ENCODE results near the gene TBC1D9. TPM values are rescaled to one million over a fixed set of nuclear protein-coding genes. Genes with fewer than 3 reads are reported as not detected.

TBC1D9 gene
- total RNA-seq, 2 experiments from 2014 or later: not detected

DNA sequence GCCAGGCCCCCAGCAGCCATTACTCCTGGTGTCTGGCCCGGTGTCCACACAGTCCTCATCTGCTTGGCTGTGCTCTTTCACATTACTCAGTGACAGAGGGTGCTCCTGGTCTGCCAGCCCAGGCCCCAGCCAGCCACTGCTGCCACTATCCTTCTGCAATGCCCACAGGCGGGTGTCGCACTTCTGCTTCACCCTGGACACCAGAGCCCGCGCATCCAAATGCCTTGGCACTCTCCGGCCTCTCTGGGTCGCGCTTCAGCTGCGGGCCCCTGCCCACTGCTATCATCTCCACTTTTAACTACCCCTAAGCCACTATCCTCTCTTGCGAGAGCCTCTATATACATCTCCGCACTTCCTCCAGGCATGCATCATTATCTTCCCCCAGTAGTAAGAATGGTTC lies 111.0 kb downstream of the TBC1D9 start:
- Mint-ChIP-seq H3K27ac (no peak overlapping the region), H3K27me3 (ENCODE audit: low read depth) (peaks cover 2% of the 10 kb centered on the region), H3K9me3 (ENCODE audit: insufficient read depth) (no peaks in the 10 kb centered on the region), H3K36me3 (ENCODE audit: low read depth) (no peaks in the 10 kb centered on the region), H3K4me3 (no peak overlapping the region), H3K4me1 (ENCODE audit: low read depth) (peaks cover 2% of the 10 kb centered on the region)
- DNase-seq (no peak), ATAC-seq (no peak)
- ChIA-PET POLR2A (no interaction called here), CTCF (no interaction called here)

DNA sequence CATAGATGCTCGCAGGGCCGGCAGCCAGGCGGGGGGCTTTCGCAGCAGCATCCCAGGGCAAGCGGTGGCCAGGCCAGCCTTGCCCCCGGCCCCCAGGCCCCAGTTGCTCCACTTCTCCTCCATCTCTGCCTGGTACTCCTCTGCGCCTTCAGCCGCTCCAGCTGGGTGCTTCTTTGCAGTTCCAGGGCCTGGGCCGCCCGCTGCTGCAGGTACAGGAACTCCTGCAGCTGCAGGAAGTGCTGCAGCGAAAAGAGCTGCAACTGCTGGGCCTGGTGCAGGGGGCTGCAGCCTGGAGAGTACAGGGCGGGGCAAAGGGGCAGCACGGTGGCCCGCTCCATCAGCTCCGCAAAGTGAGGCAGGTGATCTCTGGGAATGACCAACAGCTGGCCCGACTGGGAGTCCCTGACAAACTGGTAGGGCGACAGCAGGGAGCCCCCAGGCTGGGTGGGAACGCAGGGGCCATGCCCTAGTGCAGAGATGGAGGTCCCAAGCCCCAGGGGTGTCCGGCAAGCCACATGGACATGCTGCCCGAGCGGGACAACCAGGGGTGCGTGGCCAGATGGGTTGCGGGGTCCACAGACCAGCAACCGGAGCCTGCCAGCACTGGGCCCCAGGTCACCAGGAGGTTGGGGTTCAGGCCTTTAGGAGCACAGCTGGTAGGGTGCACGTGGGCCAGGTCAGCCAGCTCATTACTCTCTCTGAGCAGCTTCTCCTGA lies 111.6 kb downstream of the TBC1D9 start:
- ATAC-seq: no peak
- no peak for DNase-seq
- Mint-ChIP-seq H3K9me3 (ENCODE audit: insufficient read depth) (no peaks in the 10 kb centered on the region), H3K36me3 (ENCODE audit: low read depth) (no peaks in the 10 kb centered on the region), H3K4me1 (ENCODE audit: low read depth) (peaks cover 2% of the 10 kb centered on the region), H3K27me3 (ENCODE audit: low read depth) (peaks cover 5% of the 10 kb centered on the region), H3K4me3 (no peak overlapping the region), H3K27ac (no peak overlapping the region)
- ChIA-PET POLR2A (no interaction called here), CTCF (no interaction called here)

DNA sequence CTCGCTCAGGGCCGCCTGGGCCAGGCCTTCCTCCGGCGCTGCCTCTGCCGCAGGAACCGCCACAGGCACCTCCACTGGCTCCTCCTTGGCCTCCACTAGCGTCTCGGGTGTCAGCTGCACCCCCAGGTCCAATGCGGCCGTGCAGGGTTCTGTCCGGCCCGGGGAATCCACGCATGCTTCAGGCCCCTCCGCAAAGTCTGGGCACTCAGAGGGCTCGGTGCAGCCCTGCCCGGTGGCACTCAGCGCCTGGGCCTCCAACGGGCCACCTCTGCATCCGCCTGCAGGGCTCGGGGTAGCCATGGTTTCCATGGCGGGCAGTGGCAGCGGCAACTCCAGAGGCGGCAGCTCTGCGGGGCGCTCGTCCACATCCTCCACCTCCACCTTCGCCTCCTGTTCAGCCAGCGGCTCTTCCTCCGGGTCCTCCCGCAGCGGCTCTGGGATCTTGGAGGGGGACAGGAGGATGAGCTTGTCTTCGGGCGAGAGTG lies 112.6 kb downstream of the TBC1D9 start:
- ChIA-PET POLR2A (no interaction called here), CTCF (no interaction called here)
- no peak for DNase-seq
- Mint-ChIP-seq H3K27ac (no peak overlapping the region), H3K36me3 (ENCODE audit: low read depth) (no peaks in the 10 kb centered on the region), H3K27me3 (ENCODE audit: low read depth) (peaks cover 9% of the 10 kb centered on the region), H3K4me1 (ENCODE audit: low read depth) (peaks cover 2% of the 10 kb centered on the region), H3K9me3 (ENCODE audit: insufficient read depth) (no peaks in the 10 kb centered on the region), H3K4me3 (no peak overlapping the region)
- no peak for ATAC-seq

DNA sequence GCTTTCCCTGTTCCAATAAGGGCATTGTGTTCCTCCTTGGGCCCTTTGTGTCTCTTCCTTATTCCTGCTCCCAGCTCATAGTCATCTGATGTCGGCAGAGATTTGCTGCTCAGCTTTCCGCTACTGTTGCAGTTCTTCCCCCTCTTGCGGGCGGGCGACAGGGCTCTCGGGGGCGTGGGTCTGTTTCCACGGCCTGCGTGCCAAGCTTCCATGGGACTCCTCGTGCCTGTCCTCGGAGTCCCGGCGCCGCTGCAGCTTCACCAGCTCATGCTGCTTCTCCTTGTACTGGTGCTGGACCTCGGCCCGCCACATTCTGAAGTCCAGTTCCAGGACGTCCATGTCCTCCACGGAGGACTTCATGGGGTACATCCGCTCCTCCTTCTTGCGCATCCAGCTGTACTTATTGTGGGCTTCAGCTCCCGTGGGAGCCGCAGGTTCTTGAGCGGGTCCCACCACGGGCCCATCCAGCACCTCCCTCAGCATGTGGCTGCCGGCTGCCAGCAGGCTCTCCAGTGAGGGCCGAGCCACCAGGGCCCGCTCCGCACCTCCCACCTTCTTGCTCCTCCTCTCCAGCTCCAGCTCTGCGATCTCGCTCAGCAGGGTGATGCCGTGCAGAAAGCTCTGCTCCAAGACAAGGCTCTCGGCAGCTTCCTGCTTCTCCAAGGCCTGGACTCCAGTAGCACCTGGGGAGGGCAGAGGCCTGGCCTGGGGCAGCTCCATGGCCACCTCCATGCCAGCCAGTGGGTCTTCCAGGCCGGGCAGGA lies 113.3 kb downstream of the TBC1D9 start:
- no peak overlapping the region for H3K4me3 Mint-ChIP-seq
- POLR2A ChIA-PET: no interaction called here
- ATAC-seq (no peak), DNase-seq (no peak)
- H3K4me1 Mint-ChIP-seq (ENCODE audit: low read depth): peaks cover 2% of the 10 kb centered on the region
- no peak overlapping the region for H3K27ac Mint-ChIP-seq
- no peaks in the 10 kb centered on the region for H3K36me3 Mint-ChIP-seq (ENCODE audit: low read depth)
- CTCF ChIA-PET: no interaction called here
- H3K9me3 Mint-ChIP-seq (ENCODE audit: insufficient read depth): no peaks in the 10 kb centered on the region
- H3K27me3 Mint-ChIP-seq (ENCODE audit: low read depth): peaks cover 9% of the 10 kb centered on the region

DNA sequence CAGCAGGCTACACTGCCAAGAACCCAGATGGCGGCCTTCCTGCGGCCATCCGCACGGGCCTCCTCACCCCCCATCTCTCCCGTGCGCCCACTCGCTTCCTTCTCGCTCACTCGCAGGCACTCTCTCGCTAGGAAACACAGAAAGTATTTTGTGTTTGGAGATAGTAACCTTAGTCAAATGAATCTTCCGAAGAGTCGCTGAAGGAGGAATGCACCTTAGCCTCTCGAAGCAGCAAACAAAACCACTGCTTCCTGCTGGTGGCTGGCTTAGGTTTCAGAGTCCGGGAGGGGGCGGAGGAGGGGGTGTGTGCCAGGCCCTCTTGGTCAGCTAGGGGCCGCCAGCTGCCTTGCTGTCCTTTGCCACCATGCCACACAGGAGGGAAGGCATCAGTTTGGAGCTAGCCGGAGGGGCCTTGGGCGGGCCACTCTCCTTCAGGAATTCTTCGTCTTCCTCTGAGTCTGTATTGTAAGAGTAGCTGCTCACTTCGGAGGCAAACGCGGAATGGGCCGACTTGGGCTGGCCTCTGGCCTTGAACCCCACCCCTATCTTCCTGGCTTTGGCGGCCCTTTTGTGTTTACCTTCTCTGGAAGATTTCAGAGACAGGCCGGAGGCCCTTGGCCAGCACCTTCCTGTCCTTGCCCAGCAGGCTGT lies 114.3 kb downstream of the TBC1D9 start:
- ChIA-PET POLR2A (no interaction called here), CTCF (no interaction called here)
- H3K36me3 Mint-ChIP-seq (ENCODE audit: low read depth): no peaks in the 10 kb centered on the region
- H3K27ac Mint-ChIP-seq: no peak overlapping the region
- ATAC-seq (no peak), DNase-seq (no peak)
- no peak overlapping the region for H3K4me3 Mint-ChIP-seq
- no peaks in the 10 kb centered on the region for H3K9me3 Mint-ChIP-seq (ENCODE audit: insufficient read depth)
- peaks cover 2% of the 10 kb centered on the region for H3K4me1 Mint-ChIP-seq (ENCODE audit: low read depth)
- H3K27me3 Mint-ChIP-seq (ENCODE audit: low read depth): peaks cover 7% of the 10 kb centered on the region

DNA sequence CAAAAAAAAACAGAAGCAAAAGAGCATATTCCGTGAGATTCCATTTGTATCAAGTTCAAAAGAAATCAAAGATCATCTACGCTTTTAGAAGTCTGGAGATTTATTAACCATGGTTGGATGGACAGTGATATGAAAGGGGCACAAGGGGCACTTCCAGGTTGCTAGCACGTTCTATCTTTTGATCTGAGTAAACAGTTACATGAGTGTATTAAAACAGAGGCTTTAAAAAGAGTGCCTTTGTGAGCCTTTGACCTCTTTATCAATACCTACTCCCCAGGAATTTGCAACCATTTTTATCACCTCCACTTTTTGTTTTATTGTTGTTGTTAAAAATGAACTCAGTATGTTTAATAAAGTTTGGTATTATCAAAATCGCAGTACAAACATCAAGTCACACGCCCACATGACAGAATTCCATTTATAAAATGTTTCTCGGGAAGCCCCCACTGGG lies 115.1 kb downstream of the TBC1D9 start:
- DNase-seq: no peak
- POLR2A ChIA-PET: no interaction called here
- H3K4me1 Mint-ChIP-seq (ENCODE audit: low read depth): peaks cover 2% of the 10 kb centered on the region
- no peaks in the 10 kb centered on the region for H3K9me3 Mint-ChIP-seq (ENCODE audit: insufficient read depth)
- CTCF ChIA-PET: no interaction called here
- peaks cover 7% of the 10 kb centered on the region for H3K27me3 Mint-ChIP-seq (ENCODE audit: low read depth)
- H3K27ac Mint-ChIP-seq: no peak overlapping the region
- no peak for ATAC-seq
- no peak overlapping the region for H3K4me3 Mint-ChIP-seq
- H3K36me3 Mint-ChIP-seq (ENCODE audit: low read depth): no peaks in the 10 kb centered on the region

DNA sequence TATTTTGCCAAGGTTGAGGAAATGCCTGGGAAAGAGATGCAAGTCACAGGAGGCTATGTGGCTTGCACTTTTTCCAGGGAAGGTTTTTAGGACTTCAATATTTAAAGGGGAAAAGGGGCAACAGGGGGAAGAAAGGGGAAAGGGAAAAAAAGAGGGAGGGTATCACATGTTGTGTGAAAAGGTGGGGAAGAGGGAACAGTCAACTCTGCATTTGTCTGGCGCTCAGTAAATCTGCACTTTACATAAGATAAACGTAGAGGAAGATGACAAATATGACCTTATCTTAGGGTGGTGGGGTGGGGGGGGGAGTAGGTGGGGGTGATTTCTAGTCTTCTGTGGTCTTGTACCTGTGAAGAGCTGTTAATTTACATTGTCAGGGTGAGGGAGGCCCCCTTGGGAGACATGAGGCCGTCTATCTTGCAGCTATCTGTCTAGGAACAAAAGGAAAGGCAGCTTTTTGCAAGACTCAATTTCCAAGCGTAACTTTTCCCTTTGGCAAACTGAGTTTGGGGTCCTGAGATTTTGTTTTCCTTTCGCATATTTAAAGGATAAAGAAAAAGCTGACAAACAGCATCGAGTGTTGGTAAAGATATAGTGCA lies 115.9 kb downstream of the TBC1D9 start:
- Mint-ChIP-seq H3K36me3 (ENCODE audit: low read depth) (no peaks in the 10 kb centered on the region), H3K27me3 (ENCODE audit: low read depth) (peaks cover 7% of the 10 kb centered on the region), H3K4me3 (no peak overlapping the region), H3K9me3 (ENCODE audit: insufficient read depth) (no peaks in the 10 kb centered on the region), H3K27ac (no peak overlapping the region), H3K4me1 (ENCODE audit: low read depth) (peaks cover 2% of the 10 kb centered on the region)
- CTCF ChIA-PET: no interaction called here
- no peak for DNase-seq
- POLR2A ChIA-PET: no interaction called here
- no peak for ATAC-seq

DNA sequence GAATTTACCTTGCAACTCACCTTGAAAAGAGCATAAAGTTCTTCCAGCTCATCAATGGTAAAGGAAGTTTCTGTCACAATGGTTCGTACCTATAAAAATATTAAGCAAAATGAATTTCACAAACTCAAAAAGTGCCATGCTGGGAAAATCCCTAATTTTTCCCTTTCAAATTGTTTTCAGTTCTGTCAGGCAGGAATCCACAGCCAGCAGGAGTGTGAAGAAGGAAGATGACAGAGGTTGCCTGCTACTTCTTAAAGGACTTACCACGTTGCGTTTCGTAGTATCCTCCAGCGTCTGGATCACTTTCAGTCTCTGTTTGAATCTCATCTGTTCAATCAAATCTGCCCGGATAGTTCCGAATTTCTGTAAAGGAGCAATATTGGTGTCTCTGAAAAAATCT lies 117.1 kb downstream of the TBC1D9 start:
- DNase-seq (no peak), ATAC-seq (no peak)
- Mint-ChIP-seq H3K27ac (no peak overlapping the region), H3K4me1 (ENCODE audit: low read depth) (peaks cover 2% of the 10 kb centered on the region), H3K36me3 (ENCODE audit: low read depth) (no peaks in the 10 kb centered on the region), H3K9me3 (ENCODE audit: insufficient read depth) (no peaks in the 10 kb centered on the region), H3K4me3 (no peak overlapping the region), H3K27me3 (ENCODE audit: low read depth) (peaks cover 7% of the 10 kb centered on the region)
- POLR2A ChIA-PET: interaction anchor here (0.6 kb wide), 1 partner anchor 8 kb away, joined by 3 read pairs; no protein-coding TSS in a partner anchor
- CTCF ChIA-PET: interaction anchor here (1.5 kb wide), 1 partner anchor 279 kb away, joined by 6 read pairs; no protein-coding TSS in a partner anchor

DNA sequence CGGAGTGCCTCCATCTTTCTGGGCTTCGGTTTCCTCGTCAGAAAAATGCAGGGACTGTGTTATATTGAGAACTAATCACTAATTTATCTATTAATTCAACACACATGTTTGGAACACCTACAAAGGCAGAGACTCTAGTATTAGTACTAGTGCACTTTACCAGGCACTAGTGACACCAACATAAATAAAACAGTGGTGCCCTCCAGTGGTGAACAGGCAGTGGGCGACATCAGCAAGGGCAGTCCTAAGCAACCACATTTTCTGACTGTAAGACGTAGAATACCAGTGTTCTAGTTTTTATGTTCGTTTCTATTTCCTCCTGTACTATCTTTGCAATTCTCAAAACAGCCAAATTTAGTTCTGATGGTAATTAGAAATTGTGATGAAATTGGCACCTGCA lies 118.3 kb downstream of the TBC1D9 start:
- ChIA-PET POLR2A (interaction anchor here (0.7 kb wide), 1 partner anchor 128 kb away, joined by 3 read pairs; no protein-coding TSS in a partner anchor), CTCF (interaction anchor here (1.4 kb wide), 1 partner anchor 307 kb away, joined by 4 read pairs; no protein-coding TSS in a partner anchor)
- no peak overlapping the region for H3K4me3 Mint-ChIP-seq
- DNase-seq (peak; percentile 57), ATAC-seq (peak; percentile 79)
- H3K27me3 Mint-ChIP-seq (ENCODE audit: low read depth): peaks cover 7% of the 10 kb centered on the region
- H3K27ac Mint-ChIP-seq: no peak overlapping the region
- H3K4me1 Mint-ChIP-seq (ENCODE audit: low read depth): peaks cover 2% of the 10 kb centered on the region
- no peaks in the 10 kb centered on the region for H3K36me3 Mint-ChIP-seq (ENCODE audit: low read depth)
- no peaks in the 10 kb centered on the region for H3K9me3 Mint-ChIP-seq (ENCODE audit: insufficient read depth)

DNA sequence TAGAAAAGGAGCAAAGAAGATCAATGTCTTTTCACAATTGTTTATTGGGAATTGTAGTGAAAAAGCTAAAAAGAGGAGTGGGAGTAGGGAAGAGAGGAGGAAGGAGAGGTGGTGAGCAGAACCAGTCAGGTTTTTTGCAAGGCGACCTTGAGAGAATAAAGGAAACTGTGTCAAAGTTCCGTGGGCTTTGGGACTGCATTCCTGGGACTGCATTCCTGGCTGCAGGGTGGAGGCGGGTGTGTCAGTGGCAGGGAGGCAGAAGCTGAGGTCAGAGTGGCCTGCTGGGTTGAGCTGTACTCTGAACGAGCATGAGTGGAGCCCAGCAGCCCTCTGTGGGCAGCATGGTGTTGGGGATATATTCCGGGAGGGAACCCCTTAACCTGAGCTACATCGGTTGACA lies 120.6 kb downstream of the TBC1D9 start:
- no peak for ATAC-seq
- no peak overlapping the region for H3K4me3 Mint-ChIP-seq
- H3K27ac Mint-ChIP-seq: no peak overlapping the region
- no peaks in the 10 kb centered on the region for H3K36me3 Mint-ChIP-seq (ENCODE audit: low read depth)
- H3K9me3 Mint-ChIP-seq (ENCODE audit: insufficient read depth): no peaks in the 10 kb centered on the region
- H3K4me1 Mint-ChIP-seq (ENCODE audit: low read depth): no peaks in the 10 kb centered on the region
- DNase-seq: no peak
- peaks cover 7% of the 10 kb centered on the region for H3K27me3 Mint-ChIP-seq (ENCODE audit: low read depth)
- ChIA-PET CTCF (interaction anchor here (1.5 kb wide), 1 partner anchor 26 kb away, joined by 4 read pairs; no protein-coding TSS in a partner anchor), POLR2A (no interaction called here)

DNA sequence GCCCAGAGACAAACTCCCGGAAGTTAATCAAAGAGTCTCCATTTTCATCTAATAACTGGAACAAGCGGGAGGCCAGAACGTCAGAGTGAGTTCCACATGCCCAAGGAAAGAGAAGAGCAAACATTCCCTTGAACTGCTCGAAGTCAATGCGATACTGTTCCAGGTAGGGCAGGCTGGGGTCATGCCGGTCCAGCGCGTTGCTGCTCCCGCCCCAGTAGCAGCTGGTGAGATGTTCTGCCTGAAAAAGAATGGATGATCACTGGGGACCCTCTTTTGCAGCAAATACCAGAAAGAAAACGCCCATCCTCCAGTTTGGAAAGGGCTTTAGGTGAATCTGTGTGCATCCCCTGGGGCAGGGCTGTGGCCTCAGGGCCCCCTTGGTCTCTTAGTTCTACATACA lies 122.2 kb downstream of the TBC1D9 start:
- Mint-ChIP-seq H3K4me3 (no peak overlapping the region), H3K36me3 (ENCODE audit: low read depth) (no peaks in the 10 kb centered on the region), H3K27me3 (ENCODE audit: low read depth) (peaks cover under 1% of the 10 kb centered on the region), H3K4me1 (ENCODE audit: low read depth) (no peaks in the 10 kb centered on the region), H3K9me3 (ENCODE audit: insufficient read depth) (no peaks in the 10 kb centered on the region), H3K27ac (no peak overlapping the region)
- no peak for ATAC-seq
- ChIA-PET CTCF (no interaction called here), POLR2A (no interaction called here)
- DNase-seq: no peak

DNA sequence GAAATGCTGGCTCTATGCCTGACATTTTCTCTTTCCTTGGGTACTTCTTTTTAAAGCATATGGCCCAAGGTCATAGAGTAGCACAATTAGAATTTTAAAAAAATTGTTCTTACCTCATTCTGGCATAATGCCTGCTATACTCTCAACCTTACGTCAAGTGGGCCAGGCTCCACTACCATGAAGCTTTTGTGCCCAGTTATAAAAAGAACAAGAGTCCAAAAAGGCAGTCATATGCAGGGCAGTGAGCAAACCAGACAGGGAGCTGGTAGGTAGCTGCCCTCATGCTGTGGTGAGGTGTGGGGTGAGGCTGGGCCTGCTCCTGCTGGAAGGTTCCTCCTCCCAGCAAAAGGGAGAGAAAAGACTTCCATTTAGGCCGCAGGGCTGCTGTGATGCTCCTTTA lies 123.1 kb downstream of the TBC1D9 start:
- Mint-ChIP-seq H3K4me1 (ENCODE audit: low read depth) (no peaks in the 10 kb centered on the region), H3K27me3 (ENCODE audit: low read depth) (no peaks in the 10 kb centered on the region), H3K9me3 (ENCODE audit: insufficient read depth) (no peaks in the 10 kb centered on the region), H3K27ac (no peak overlapping the region), H3K36me3 (ENCODE audit: low read depth) (no peaks in the 10 kb centered on the region), H3K4me3 (no peak overlapping the region)
- ATAC-seq: no peak
- no peak for DNase-seq
- ChIA-PET CTCF (no interaction called here), POLR2A (no interaction called here)

Data from activated CD8-positive, alpha-beta T cell treated with anti-CD3 and anti-CD28 coated beads, Interleukin-2, amount 10 ng/mL, durations not matched to agents 7 days and 5 days (primary cell).